ENCODE results near the gene RAD51B.

The RAD51B gene

GRCh38 chr14:68495101-68496039 is 675.8 kb downstream of the RAD51B start:
- no peaks in the 10 kb centered on the region for H3K79me2 ChIP-seq
- H3K36me3 ChIP-seq (ENCODE audit: control insufficient read depth, insufficient read depth, low read length) = no peaks in the 10 kb centered on the region

DNA sequence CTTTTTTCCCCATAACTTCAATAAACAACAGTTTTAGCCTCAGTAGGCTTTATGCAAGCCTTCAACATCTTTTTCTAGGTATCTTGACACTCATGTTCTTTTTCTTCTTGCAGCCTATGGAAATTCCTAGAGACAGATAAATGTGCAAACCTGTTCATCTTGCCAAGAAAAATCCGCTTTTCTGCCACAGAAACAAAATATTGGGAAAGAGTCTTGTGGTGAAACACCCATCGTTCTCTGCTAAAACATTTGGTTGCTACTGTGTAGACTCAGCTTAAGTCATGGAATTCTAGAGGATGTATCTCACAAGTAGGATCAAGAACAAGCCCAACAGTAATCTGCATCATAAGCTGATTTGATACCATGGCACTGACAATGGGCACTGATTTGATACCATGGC is 677.4 kb downstream of the RAD51B start:
- TF ChIP-seq, protein P1, sequence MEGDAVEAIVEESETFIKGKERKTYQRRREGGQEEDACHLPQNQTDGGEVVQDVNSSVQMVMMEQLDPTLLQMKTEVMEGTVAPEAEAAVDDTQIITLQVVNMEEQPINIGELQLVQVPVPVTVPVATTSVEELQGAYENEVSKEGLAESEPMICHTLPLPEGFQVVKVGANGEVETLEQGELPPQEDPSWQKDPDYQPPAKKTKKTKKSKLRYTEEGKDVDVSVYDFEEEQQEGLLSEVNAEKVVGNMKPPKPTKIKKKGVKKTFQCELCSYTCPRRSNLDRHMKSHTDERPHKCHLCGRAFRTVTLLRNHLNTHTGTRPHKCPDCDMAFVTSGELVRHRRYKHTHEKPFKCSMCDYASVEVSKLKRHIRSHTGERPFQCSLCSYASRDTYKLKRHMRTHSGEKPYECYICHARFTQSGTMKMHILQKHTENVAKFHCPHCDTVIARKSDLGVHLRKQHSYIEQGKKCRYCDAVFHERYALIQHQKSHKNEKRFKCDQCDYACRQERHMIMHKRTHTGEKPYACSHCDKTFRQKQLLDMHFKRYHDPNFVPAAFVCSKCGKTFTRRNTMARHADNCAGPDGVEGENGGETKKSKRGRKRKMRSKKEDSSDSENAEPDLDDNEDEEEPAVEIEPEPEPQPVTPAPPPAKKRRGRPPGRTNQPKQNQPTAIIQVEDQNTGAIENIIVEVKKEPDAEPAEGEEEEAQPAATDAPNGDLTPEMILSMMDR (IDR thresholded peaks at IDR 0.05) = no peak
- no peaks in the 10 kb centered on the region for H3K36me3 ChIP-seq (ENCODE audit: control insufficient read depth, insufficient read depth, low read length)
- no peak overlapping the region for H3K4me2 ChIP-seq (ENCODE audit: low read length)
- H3K27me3 ChIP-seq (ENCODE audit: control insufficient read depth, insufficient read depth, low read length) = no peaks in the 10 kb centered on the region
- H3K4me1 ChIP-seq = peaks cover 11% of the 10 kb centered on the region
- no peaks in the 10 kb centered on the region for H3K79me2 ChIP-seq
- H2AFZ ChIP-seq = no peak overlapping the region
- no peak overlapping the region for H3K4me3 ChIP-seq (ENCODE audit: low read depth, low read length)
- no peaks in the 10 kb centered on the region for H3K9me3 ChIP-seq (ENCODE audit: control insufficient read depth, low read length)
- no peak overlapping the region for H3K9ac ChIP-seq
- no peak overlapping the region for H3K27ac ChIP-seq

More at GRCh38 chr14:68495101-68496039, 675.8 kb downstream of the RAD51B start:
- no peak overlapping the region for H3K4me2 ChIP-seq (ENCODE audit: low read length)
- no peaks in the 10 kb centered on the region for H3K4me1 ChIP-seq
- no peaks in the 10 kb centered on the region for H3K27me3 ChIP-seq (ENCODE audit: control insufficient read depth, insufficient read depth, low read length)
- H3K9me3 ChIP-seq (ENCODE audit: control insufficient read depth, low read length) = no peaks in the 10 kb centered on the region
- no peak overlapping the region for H2AFZ ChIP-seq
- H3K27ac ChIP-seq = peak overlapping the region; percentile 16
- TF ChIP-seq, protein P1 (IDR thresholded peaks at IDR 0.05) = no peak
- H3K4me3 ChIP-seq (ENCODE audit: low read depth, low read length) = no peak overlapping the region
- no peak overlapping the region for H3K9ac ChIP-seq

DNA sequence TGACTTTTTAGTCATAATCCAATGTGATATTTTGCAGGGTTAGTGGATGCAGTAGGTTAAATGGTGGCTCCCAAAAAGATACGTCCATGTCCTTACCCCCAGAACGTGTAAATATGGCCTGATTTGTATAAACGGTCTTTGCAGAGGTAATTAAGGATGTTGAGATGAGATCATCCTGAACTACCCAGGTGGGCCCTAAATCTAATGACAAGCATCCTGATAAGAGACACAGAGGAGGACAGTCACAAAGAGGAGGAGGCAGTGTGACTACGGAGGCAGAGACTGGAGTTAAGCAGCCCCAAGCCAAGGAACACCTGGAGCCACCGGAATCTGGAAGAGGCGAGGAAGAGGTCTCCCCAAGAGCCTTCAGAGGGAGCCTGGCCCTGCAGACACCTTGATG is 679.9 kb downstream of the RAD51B start:
- Histone ChIP-seq H3K4me2 (ENCODE audit: low read length) (no peak overlapping the region), H3K27ac (no peak overlapping the region), H3K9me3 (ENCODE audit: control insufficient read depth, low read length) (no peaks in the 10 kb centered on the region), H2AFZ (no peak overlapping the region), H3K36me3 (ENCODE audit: control insufficient read depth, insufficient read depth, low read length) (no peaks in the 10 kb centered on the region), H3K27me3 (ENCODE audit: control insufficient read depth, insufficient read depth, low read length) (no peaks in the 10 kb centered on the region), H3K4me1 (peaks cover 21% of the 10 kb centered on the region), H3K9ac (no peak overlapping the region), H3K79me2 (no peaks in the 10 kb centered on the region), H3K4me3 (ENCODE audit: low read depth, low read length) (no peak overlapping the region)
- TF ChIP-seq, protein P1 (IDR thresholded peaks at IDR 0.05) = no peak

- peak overlapping the region; percentile 50 for H3K27ac ChIP-seq
Measured at GRCh38 chr14:68501171-68501570, 681.6 kb downstream of the RAD51B start.

More at GRCh38 chr14:68501171-68501570, 681.6 kb downstream of the RAD51B start:
- no peaks in the 10 kb centered on the region for H3K27me3 ChIP-seq (ENCODE audit: control insufficient read depth, insufficient read depth, low read length)
- H3K9ac ChIP-seq = no peak overlapping the region
- H3K4me2 ChIP-seq (ENCODE audit: low read length) = peak overlapping the region; percentile 24
- H3K9me3 ChIP-seq (ENCODE audit: control insufficient read depth, low read length) = no peaks in the 10 kb centered on the region
- H3K79me2 ChIP-seq = no peaks in the 10 kb centered on the region
- no peak overlapping the region for H3K4me3 ChIP-seq (ENCODE audit: low read depth, low read length)
- peak overlapping the region; percentile 63 for H2AFZ ChIP-seq
- H3K4me1 ChIP-seq = peaks cover 21% of the 10 kb centered on the region
- TF ChIP-seq, protein P1 (IDR thresholded peaks at IDR 0.05) = no peak
- no peaks in the 10 kb centered on the region for H3K36me3 ChIP-seq (ENCODE audit: control insufficient read depth, insufficient read depth, low read length)

Data from parathyroid adenoma (tissue), 2 donors.